ENCODE data around the gene CD160.
"Not testable (repeated sequence)": the region's sequence is repeated elsewhere in the genome, so short reads cannot be mapped to it uniquely, and the experiment has no call there.

CD160 gene

DNA sequence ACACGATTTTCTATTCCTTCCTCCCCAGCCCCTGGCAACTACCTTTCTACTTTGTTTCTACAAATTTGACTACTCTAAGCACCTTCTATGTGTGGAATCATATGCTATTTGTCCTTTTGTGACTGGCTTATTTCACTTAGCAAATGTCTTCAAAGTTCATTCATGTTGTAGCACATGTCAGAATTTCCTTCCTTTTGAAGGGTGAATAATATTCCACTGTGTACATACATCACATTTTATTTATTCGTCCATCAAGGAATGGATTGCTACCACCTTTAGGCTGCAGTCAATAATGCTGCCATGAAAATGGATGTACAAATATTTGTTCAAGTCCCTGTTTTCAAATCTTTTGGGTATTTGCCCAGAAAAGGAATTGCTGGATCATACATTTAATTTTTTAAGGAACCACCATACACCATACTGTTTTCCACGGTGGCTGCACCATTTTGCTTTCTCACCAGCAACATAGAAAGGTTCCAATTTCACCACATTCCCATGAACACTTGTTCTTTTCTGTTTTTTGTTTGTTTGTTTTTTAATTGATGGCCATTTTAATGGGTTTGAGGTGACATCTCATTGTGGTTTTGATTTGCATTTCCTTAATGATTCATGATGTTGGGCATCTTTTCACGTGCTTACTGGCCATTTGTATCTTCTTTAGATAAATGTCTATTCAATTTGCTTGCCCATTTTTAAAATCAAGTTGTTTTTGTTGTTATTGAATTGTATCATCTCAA lies 8.8 kb upstream of the CD160 start:
- DNase-seq: no peak

DNA sequence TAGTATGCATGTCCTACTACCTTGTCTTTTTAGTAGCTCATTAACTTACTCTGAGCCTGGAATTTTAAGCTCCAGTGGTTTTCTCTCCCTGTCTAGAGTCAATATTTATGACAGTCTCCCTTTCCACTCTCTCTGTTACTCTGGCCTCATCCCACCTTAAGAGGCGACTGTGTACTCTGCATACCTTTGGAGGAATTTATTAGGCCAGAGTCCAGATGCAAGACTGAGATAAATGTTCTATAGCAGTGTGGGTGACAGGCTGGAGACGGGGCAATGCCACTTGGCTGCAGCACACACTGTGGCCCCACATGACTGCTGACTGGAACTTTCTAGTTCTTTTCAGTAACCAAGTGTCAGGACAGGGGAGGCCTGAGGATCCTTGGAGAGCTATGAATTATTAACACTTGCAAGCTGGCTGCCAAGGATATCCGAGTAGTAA lies 8.1 kb upstream of the CD160 start:
- DNase-seq: no peak

DNA sequence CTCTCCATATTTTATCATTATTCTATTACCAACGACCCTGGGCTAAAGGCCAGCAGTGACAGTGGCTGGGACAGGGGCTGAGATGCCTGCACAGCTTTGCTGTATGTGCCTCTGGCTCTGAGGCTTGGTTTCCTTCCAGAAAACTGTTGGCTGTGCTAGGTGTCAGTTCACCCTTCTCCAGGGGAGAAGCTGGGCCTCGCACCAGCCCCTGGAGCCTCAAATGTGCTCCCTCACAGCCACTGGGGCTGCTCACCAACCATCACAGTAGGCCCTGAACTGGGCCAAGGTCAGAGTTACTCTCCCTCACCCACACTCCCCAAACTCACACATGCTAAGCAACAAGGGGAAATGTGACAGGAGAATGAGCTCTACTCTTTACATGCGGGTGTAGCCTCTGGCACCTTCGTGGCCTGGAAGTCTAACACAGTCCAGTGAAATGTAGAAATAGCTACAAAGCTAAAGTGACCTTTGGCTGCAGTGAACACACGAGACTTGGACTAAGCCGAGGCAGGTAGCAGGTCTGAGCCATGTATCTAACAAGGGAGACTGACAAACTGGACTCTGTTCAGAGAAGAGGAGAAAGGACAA lies 4.7 kb upstream of the CD160 start:
- no peak for DNase-seq

DNA sequence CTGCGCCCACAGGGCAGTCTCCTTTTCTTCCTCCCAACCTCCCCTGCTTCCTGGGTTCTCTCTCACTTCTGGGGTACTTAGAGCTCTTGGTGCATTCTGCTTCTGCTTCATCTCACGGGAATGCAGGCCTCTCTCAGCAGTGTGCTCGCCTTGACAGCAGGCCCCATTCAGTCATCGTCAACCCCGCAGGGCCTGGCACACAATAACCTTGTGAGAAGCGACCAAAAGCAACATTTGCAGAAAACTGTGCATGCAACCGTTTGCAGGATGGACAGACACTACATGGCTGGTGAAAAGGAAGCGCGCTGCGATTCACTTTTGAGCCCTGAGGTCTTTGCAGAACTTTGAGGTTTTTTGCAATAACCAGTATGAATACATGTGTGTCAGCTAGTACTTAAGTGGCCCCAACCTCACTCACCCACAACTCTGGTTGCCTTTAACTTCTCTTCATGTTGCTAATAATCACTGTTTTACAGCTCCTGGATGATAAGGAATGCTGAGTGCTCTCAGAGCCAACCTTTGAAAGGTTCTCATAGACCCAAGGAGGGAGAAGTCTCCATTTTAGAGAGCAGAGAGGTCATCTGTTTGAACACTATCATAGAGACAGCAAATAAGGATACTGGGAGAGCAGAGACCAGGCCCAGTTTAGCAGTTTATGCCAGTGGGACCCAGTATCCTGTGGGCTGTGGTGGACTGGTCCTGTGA lies 2.5 kb upstream of the CD160 start:
- no peak for DNase-seq

DNA sequence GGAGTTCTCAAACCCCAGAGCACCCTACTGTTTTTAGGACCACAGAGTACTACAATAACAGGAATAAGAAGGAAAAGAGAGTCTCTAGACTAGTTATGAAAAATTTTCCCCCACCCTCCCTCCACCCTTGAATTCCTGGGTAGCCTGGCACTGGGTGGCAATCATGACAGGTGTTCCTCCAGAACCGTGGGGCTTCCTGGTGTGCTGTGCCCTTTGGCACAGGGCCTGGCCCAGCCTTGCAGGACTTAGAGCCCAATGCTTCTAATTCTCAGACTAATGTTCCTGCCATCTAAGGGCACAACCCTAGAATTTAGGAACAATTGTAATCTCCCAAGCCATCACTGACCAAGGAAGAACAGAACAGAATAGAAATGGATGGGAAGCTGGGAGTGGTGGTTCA lies 1.5 kb upstream of the CD160 start:
- DNase-seq: no peak

DNA sequence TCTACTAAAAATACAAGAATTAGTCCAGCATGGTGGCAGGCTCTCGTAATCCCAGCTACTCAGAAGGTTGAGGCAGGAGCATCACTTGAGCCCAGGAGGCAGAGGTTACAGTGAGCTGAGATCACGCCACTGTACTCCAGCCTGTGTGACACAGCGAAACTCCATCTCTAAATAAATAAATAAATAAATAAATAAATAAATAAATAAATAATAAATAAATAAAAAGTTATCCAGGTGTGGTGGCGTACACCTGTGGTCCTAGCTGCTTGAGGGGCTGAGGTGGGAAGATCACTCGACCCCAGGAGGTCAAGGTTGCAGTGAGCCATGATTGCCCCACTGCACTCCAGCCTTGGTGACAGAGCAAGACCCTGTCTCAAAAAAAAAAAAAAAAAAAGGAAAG lies 834 bp upstream of the CD160 start:
- DNase-seq: not testable (repeated sequence)

DNA sequence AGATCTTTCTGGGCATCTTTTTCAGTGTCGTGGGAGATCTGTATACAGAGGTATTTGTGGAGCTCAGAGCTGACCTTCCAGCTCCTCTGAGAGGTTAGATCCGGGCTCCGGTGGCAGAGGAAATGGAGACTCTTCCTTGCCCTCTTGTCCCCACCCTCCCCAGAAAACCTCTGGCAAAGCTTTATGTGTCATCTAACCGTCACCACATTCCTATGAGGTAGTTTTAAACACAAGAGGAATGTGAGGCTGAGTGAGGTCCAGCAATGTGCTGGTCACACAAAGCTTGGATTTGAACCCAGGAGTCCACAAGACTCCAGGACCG lies 1.2 kb downstream of the CD160 start:
- peak; percentile 61 to 67 for DNase-seq

DNA sequence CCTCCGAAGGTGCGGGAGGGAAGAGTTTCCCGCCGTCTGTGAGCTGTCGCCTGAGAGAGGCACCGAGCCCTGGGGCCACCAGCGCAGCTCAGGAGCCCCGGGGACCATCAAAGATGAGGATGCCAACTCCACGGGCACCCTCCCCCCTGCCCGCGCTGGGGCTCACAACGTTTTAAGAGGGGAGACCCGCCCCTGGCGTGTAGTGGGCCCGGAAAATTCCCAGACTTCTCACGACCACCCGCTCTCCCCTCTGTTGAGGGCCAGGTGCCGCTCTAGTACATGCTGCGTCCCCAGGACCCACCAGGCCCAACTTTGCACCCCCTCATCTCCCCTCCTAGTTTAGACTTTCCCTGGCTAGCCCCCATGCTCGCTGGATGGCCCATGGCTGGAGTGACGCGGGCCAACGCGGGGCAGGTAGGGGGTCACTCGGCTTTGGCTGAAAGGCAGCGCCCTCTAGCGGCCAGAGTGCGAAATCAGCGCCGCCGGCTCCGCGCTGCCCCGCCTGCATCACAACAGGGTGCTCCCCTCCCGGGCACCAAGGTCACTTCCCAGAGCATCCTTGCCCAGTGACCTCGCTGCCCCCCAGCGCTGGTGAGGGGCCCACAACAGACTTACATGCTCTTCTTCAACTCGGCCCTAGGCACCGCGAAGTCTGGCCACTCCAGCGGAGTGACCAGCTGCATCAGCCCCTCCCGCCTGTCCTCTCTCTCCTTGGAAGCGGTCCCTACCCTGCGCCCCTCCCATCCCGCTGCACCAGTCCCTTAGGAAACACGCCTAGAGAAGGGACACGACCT lies 1.8 kb downstream of the CD160 start:
- peak; percentile 7 to 44 for DNase-seq

DNA sequence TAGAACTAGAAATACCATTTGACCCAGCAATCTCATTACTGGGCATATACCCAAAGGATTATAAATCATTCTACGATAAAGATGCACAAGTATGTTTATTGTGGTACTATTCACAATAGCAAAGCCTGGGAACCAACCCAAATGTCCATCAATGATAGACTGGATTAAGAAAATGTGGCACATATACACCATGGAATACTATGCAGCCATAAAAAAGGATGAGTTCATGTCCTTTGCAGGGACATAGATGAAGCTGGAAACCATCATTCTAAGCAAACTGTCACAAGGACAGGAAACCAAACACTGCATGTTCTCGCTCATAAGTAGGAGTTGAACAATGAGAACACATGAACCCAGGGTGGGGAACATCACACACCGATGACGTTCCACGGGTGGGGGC lies 6.9 kb downstream of the CD160 start:
- not testable (repeated sequence) for DNase-seq

DNA sequence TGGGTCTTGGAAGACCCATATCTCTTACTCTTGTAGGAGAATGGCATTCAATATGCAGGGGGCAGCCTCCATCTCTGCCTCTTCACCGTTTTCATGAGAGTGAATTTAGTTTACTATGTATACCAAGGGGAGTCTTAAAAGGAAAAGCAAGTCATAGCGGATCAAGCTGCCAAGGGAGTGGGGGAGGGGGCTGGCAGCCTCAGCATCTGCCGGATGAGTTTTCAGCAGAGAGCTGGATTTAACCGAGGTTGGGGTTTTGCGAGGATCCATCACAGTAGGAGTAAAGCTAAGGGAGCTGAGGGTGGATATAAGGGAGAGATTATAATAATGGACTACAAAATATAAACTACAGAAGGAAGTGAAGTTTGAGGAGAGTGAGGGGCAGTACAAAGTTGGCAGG lies 9.9 kb downstream of the CD160 start:
- DNase-seq: no peak

DNA sequence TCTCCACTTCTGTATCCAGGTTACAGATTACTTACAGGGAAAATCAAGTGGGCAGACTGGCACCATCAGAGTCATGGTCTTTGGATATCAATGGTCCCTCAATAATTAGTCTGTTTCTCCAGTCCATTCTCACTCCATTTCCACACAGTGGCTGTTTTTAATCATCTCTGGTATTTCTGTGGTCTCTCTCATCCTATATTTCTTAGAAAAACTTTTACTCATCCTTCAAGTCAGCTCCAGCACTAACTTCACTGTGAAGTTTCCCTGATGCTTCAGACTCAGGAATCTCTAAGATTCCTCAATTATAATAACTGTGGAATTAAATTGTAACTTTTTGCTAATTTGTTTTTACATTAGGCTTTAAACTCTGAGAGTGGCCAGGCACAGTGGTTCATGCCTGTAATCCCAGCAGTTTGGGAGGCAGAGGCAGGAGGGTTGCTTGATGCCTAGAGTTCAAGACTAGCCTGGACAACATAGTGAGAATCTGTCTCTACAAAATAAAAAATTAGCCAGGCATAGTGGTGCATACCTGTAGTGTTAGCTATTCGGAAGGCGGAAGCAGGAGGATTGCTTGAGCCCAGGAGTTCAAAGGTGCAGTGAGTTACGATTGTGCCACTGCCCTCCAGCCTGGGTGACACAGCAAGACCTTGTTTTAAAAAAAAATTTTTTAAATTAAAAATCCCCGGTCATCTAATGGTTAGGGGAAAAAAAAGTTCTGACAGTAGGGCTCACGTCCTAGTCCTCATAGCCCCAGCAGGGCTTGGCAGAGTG lies 10.6 kb downstream of the CD160 start:
- no peak for DNase-seq

DNA sequence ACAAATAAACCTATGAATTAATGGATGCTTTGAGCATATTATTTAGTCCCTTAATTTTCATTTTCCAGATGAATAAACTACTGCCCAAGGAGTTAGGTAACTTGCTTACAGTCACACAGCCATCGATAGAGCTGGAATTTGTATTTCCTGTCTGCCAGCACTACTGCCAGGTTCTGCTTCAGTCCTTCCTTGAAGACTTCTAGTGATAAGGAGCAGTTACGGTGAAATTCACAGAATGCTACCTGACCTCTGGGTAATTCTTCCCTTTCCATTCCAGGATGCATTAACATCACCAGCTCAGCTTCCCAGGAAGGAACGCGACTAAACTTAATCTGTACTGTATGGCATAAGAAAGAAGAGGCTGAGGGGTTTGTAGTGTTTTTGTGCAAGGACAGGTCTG lies 11.2 kb downstream of the CD160 start:
- no peak for DNase-seq

DNA sequence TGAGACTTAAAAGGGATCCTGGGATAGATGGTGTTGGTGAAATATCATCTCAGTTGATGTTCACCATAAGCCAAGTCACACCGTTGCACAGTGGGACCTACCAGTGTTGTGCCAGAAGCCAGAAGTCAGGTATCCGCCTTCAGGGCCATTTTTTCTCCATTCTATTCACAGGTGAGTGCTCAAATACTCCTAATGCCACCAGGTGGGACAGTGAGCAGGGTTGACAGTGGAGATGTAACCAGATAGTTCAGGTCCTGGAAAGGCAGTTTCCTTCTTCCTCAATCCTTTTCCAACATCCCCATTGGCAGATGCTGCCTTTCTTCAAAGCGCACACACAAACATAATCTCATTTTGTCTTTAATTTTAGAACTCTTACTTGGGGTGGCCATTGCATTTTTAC lies 11.6 kb downstream of the CD160 start:
- DNase-seq: no peak

DNA sequence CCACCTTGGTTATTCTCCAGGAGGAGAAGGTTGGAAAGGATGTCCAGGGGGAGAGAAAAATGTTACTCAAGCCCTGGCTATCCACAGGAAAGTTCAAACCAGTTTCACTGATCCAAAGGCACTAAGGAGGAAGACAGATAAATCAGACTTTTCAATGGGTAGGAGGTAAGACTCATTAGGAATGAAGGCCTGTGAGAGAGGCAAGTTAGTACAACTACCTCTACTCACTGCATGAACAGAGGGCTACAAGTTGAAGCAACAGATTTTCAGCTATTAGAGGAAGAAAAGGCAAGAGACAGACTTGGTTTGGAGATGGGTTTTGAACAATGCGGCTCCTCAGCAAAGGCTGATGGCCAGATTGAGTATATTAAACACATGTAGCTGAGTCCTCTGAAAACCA lies 16.9 kb downstream of the CD160 start:
- no peak for DNase-seq

DNA sequence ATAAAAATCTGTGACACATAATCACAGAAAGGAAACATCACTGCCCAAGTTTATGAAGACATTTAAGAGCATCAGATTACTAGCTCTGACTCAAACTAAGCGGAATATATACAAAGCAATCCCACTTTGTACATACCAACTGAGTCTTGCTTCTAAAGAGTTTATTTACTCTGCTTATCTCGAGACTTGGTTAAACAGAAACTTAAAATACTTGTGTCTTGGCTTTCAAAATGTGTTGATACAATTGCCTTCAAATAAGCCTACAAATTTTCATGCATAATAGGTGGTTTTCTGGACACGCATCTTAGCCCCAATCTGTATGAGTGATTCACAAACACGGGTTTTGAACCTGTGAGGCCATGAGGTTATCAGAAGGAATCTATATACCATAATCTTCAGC lies 21.0 kb downstream of the CD160 start:
- no peak for DNase-seq

DNA sequence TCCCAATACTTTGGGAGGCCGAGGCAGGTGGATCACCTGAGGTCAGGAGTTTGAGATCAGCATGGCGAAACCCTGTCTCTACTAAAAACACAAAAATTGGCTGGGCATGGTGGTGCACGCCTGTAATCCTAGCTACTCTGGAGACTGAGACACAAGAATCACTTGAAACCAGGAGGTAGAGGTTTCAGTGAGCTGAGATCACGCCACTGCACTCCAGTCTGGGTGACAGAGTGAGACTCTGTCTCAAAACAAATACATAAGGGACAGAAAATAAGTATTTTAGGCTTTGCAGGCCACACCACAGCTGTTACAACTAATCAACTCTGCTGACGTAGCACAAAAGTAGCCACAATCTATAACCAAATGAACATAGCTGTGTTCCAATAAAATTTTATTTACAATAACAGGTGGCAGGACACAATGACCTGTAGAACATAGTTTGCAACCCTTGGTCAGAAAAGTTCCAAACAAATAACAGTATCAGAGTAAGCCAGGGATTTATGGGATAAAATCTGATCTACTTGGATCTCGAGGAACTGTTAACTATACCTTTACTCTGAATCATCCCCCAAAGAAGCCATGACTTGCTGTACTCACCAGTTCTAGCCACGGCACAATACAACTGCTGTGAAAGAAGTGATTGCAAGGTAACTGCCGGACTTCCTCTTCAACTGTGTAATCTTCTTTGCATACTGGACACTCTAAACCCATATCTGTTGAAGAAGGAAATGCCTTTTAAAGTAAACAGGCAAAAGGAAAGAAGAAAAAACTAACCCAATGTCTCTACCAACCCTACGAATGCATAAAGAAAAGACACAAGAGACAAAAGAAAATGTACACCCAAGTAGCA lies 28.3 kb downstream of the CD160 start:
- no peak for DNase-seq

DNA sequence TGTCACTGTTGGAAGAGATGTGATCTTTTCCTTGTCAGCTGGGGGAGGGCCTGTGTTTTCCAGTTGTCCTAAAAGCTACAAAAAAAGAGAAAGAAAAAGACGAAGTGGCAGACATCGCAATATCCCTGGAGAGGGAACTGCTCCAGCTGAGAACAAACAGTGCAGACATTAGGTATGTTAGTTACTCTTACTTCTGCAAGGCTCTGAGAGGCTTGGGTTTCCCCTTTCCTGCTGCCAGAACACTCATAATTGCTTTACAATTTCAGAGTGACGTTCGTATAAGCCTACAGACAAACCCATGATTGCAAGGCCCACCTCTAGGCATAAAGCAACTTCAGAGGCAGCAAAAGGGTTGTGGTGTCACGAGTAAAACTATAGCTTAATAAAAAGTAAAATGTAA lies 31.1 kb downstream of the CD160 start:
- DNase-seq: no peak

DNA sequence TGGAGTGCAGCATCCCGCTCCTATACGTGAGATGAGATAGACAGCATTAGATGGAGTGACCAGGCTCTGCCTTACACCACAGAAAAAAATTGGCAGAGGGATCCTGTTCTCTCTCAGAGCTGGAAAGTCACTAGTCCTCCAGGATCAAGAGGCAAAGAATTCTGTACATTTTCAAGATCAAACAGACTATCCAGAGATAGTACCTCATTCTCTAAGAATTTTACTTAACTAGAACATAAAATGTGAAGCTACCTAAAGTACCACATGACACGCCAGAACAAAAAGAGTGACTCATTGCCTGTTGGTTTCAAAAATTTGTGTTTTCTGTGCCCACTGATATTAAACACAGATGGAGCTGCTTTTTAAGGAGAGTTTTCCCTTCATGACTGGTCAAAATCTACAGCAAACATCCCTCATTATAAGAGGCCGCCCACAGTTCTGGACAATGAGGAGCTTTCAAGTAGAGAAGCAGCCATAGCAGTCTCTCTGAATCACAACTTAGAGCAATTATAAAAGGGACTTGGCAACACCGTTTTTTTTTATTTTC lies 32.3 kb downstream of the CD160 start:
- DNase-seq: no peak

DNA sequence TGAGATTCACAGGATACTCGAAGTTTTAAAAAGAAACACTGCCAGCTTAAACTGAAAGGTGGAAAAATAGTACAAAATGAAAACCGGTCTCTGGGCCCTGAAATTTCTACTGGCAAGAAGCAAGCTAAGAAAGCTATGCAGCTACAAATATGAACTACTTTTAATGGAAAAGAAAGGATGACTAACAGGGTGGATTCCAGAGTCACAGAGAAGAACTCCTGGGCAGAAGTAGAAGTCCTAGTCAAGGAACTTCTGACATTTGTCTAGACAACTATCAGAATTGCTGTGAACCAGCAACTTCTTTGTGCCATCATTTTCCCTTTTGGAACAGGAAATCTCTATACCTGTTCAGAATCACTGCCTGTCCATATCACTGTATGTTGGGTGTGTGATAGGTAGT lies 38.1 kb downstream of the CD160 start:
- DNase-seq: no peak

DNA sequence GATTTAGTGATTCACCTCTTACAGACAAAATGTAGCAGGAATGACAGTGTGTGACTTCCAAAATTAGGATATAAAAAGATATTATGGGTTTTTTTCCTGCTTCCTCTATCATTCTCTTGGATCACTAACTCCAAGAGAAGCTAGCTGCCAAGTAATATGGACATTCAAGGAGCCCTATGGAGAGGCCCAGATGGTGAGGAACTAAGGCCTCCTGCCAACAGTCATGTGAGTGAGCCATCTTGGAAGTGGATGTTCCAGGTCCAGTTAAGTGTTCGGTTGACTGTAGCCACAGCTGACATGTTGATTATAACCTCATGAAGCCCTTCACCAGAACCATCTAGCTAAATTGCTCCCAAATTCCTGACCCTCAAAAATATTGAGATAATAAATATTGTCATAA lies 38.8 kb downstream of the CD160 start:
- DNase-seq: no peak

DNA sequence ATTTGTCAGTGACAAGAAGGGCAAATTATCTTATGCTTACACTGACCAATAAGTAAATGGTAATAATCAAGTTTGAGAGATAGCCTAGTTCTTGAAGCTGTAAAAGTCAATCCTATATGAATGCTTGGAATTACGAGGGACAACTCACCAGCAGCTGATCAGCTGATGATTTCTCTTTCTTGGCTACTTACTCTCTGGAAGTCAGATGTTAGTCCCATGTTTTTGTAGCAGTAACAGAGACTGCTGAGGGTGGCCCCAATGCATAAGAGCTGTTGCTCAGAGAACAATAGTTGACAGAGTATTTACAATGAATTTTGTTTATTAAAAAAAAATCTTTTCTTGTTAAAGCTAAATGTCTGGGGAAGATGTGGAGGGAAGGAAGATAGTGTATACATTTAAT lies 39.3 kb downstream of the CD160 start:
- DNase-seq: no peak

DNA sequence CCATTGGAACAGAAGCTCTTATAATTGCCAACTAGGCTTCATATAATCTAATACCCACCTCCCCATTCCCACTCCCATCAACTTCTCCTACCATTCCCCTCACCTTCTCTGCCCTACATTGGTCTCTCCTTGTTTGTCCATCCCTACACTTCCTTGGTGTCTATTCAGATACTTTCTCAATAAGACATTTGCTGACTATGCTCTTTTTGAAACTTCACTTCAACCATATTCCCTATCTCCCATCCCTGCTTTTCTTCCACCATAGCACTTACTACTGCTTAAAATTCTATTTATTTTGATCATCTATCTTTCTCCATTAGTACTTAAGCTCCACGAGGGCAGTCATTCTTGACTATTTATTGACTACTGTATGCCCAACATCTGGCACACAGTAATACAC lies 40.4 kb downstream of the CD160 start:
- DNase-seq: no peak

All from SW 1271 (cell line).